ENCODE results near the gene TECPR2. TPM values are rescaled to one million over a fixed set of nuclear protein-coding genes. Genes with fewer than 3 reads are reported as not detected.

Gene TECPR2
- total and polyA plus RNA-seq, 2 of the 13 experiments (the other 11 are each of a cell fraction or from before 2014, with no cell fraction given) = 3.5 to 5.7 TPM

DNA sequence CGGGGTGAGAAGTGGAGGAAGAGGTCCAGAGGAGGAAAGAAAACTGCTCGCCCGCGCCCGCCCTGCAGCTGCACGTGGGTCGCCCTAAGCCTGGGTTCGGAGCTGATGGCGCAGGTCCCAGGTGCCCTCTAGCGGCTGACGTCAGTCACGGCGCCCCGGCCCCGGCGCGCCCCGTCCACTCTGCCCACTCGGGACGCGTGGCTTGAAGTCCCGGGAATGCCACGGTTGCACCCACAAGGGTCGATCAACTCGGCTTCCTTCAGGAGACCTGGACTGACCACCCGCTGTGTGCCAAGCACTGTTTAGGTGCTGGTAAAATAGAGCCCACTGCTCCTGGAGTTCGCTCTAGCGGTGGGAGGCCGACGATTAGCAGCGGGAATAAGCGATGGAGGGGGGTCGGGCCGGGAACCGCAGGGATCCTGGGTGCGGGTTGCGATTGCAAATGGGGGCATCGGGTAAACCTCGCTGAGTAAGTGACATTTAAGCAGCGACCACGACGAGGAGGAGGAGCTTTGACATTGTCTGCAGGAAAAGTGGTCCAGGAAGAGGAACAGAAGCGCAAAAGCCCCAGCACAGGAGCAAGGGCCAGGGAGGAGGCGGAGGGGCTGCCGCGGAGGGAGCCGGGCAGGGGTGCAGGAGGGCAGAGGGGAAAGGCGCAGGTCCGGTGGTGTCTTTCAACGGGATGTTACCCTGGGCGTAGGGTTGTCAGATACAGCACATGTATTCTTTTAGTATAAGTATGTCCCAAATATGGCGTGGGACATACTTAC, 48.3 kb upstream of the TECPR2 start (continued):
- TF ChIP-seq, protein P1, sequence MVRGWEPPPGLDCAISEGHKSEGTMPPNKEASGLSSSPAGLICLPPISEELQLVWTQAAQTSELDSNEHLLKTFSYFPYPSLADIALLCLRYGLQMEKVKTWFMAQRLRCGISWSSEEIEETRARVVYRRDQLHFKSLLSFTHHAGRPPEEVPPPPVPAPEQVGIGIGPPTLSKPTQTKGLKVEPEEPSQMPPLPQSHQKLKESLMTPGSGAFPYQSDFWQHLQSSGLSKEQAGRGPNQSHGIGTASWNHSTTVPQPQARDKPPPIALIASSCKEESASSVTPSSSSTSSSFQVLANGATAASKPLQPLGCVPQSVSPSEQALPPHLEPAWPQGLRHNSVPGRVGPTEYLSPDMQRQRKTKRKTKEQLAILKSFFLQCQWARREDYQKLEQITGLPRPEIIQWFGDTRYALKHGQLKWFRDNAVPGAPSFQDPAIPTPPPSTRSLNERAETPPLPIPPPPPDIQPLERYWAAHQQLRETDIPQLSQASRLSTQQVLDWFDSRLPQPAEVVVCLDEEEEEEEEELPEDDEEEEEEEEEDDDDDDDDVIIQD (CRISPR knock-in tag; IDR thresholded peaks at IDR 0.05; ENCODE audit: low read depth) = no peak
- TF ChIP-seq MXI1 (IDR thresholded peaks at IDR 0.05; ENCODE audit: borderline replicate concordance, low read depth, low read length) = peak; percentile 89
- TF ChIP-seq RFX1 (IDR thresholded peaks at IDR 0.05) = no peak
- no peak for TF ChIP-seq CHCHD3 (CRISPR knock-in tag; IDR thresholded peaks at IDR 0.05)
- peak; percentile 16 for TF ChIP-seq TBX2 (CRISPR knock-in tag; IDR thresholded peaks at IDR 0.05; ENCODE audit: borderline replicate concordance)
- TF ChIP-seq, protein P2, sequence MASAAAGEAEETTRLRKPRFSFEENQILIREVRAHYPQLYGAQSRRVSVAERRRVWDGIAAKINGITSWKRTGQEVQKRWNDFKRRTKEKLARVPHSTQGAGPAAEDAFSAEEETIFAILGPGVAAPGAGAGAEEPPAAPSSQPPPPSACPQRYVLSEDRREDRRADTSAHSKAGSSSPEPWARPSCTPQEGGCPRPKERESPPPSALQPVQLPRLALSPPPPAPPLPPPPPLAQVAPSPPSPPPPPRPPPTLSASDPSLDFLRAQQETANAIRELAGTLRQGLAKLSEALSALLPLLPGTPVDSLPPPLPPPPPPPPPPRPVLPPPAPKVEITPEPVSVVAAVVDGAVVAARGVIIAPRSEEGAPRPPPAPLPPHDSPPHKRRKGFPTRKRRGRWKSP (CRISPR knock-in tag; IDR thresholded peaks at IDR 0.05) = peak; percentile 82
- TF ChIP-seq ZNF670 (CRISPR knock-in tag; IDR thresholded peaks at IDR 0.05; ENCODE audit: borderline replicate concordance) = peak; percentile 69; the same call in 1 of the 2 replicates
- TF ChIP-seq, protein P3, sequence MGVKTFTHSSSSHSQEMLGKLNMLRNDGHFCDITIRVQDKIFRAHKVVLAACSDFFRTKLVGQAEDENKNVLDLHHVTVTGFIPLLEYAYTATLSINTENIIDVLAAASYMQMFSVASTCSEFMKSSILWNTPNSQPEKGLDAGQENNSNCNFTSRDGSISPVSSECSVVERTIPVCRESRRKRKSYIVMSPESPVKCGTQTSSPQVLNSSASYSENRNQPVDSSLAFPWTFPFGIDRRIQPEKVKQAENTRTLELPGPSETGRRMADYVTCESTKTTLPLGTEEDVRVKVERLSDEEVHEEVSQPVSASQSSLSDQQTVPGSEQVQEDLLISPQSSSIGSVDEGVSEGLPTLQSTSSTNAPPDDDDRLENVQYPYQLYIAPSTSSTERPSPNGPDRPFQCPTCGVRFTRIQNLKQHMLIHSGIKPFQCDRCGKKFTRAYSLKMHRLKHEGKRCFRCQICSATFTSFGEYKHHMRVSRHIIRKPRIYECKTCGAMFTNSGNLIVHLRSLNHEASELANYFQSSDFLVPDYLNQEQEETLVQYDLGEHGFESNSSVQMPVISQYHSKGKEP (CRISPR knock-in tag; IDR thresholded peaks at IDR 0.05) = no peak
- no peak for TF ChIP-seq ZNF326 (CRISPR knock-in tag; IDR thresholded peaks at IDR 0.05; ENCODE audit: borderline replicate concordance)
- no peak for TF ChIP-seq ZNF34 (CRISPR knock-in tag; IDR thresholded peaks at IDR 0.05; ENCODE audit: borderline replicate concordance)
- TF ChIP-seq, protein P4, sequence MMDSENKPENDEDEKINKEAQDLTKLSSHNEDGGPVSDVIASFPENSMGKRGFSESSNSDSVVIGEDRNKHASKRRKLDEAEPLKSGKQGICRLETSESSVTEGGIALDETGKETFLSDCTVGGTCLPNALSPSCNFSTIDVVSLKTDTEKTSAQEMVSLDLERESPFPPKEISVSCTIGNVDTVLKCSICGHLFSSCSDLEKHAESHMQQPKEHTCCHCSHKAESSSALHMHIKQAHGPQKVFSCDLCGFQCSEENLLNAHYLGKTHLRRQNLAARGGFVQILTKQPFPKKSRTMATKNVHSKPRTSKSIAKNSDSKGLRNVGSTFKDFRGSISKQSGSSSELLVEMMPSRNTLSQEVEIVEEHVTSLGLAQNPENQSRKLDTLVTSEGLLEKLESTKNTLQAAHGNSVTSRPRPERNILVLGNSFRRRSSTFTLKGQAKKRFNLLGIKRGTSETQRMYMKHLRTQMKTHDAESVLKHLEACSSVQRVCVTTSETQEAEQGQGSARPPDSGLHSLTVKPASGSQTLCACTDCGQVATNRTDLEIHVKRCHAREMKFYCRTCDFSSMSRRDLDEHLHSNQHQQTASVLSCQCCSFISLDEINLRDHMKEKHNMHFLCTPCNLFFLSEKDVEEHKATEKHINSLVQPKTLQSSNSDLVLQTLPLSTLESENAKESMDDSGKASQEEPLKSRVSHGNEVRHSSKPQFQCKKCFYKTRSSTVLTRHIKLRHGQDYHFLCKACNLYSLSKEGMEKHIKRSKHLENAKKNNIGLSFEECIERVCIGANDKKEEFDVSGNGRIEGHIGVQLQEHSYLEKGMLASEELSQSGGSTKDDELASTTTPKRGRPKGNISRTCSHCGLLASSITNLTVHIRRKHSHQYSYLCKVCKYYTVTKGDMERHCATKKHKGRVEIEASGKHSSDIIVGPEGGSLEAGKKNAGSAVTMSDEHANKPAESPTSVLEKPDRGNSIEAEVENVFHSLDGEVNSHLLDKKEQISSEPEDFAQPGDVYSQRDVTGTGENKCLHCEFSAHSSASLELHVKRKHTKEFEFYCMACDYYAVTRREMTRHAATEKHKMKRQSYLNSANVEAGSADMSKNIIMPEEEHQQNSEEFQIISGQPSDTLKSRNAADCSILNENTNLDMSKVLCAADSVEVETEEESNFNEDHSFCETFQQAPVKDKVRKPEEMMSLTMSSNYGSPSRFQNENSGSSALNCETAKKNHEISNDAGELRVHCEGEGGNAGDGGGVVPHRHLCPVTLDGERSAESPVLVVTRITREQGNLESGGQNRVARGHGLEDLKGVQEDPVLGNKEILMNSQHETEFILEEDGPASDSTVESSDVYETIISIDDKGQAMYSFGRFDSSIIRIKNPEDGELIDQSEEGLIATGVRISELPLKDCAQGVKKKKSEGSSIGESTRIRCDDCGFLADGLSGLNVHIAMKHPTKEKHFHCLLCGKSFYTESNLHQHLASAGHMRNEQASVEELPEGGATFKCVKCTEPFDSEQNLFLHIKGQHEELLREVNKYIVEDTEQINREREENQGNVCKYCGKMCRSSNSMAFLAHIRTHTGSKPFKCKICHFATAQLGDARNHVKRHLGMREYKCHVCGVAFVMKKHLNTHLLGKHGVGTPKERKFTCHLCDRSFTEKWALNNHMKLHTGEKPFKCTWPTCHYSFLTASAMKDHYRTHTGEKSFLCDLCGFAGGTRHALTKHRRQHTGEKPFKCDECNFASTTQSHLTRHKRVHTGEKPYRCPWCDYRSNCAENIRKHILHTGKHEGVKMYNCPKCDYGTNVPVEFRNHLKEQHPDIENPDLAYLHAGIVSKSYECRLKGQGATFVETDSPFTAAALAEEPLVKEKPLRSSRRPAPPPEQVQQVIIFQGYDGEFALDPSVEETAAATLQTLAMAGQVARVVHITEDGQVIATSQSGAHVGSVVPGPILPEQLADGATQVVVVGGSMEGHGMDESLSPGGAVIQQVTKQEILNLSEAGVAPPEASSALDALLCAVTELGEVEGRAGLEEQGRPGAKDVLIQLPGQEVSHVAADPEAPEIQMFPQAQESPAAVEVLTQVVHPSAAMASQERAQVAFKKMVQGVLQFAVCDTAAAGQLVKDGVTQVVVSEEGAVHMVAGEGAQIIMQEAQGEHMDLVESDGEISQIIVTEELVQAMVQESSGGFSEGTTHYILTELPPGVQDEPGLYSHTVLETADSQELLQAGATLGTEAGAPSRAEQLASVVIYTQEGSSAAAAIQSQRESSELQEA (CRISPR knock-in tag; IDR thresholded peaks at IDR 0.05; ENCODE audit: not compliant biosample characterization) = no peak
- TF ChIP-seq, protein P5, sequence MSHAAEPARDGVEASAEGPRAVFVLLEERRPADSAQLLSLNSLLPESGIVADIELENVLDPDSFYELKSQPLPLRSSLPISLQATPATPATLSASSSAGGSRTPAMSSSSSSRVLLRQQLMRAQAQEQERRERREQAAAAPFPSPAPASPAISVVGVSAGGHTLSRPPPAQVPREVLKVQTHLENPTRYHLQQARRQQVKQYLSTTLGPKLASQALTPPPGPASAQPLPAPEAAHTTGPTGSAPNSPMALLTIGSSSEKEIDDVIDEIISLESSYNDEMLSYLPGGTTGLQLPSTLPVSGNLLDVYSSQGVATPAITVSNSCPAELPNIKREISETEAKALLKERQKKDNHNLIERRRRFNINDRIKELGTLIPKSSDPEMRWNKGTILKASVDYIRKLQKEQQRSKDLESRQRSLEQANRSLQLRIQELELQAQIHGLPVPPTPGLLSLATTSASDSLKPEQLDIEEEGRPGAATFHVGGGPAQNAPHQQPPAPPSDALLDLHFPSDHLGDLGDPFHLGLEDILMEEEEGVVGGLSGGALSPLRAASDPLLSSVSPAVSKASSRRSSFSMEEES (CRISPR knock-in tag; IDR thresholded peaks at IDR 0.05) = peak; percentile 58; the same call in 1 of the 2 replicates
- no peak for TF ChIP-seq IRX3 (CRISPR knock-in tag; IDR thresholded peaks at IDR 0.05; ENCODE audit: borderline replicate concordance, low read depth)
- TF ChIP-seq MEIS1 (CRISPR knock-in tag; IDR thresholded peaks at IDR 0.05; ENCODE audit: borderline replicate concordance) = no peak; the same call in 1 of the 2 replicates
